HT1080 (cell line): ENCODE data around the gene ST3GAL3. TPM values are rescaled to one million over a fixed set of nuclear protein-coding genes. Genes with fewer than 3 reads are reported as not detected.

Experiments
- DNase-seq: peaks from one replicate; pipeline ENCODE4 v3.0.0-alpha.2; 2015; ENCODE audit warnings: low read depth
- total RNA-seq: library from RNA; depleted of rRNA; stranded (reverse); fragments of >200 nt; shearing (Covaris generic); gene quantifications from 2 replicates; pipeline ENCODE4 v1.2.3, GENCODE V29; 2014

Gene ST3GAL3
- total RNA-seq, 1 experiment from 2014 or later, result 11.6 TPM

DNA sequence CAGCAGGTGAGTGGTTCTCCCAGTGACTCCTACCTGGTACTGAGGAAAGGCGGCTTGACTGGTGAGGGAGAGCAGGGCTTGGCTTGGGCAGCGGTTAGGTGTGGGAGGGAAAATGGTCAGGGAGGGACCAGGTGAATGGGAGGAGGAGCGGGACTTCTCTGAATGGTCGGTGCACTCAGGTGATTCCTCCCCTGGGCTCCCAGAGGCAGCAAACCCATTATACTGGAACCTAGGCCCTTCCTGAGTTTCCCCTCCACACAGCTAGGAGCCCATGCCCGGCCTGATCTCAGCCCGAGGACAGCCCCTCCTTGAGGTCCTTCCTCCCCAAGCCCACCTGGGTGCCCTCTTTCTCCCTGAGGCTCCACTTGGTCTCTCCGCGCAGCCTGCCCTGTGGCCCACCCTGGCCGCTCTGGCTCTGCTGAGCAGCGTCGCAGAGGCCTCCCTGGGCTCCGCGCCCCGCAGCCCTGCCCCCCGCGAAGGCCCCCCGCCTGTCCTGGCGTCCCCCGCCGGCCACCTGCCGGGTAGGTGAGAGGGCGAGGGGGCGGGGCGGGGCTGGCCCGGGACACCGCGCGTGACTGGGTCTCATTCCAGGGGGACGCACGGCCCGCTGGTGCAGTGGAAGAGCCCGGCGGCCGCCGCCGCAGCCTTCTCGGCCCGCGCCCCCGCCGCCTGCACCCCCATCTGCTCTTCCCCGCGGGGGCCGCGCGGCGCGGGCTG, 228.5 kb downstream of the ST3GAL3 start:
- DNase-seq, result no peak

DNA sequence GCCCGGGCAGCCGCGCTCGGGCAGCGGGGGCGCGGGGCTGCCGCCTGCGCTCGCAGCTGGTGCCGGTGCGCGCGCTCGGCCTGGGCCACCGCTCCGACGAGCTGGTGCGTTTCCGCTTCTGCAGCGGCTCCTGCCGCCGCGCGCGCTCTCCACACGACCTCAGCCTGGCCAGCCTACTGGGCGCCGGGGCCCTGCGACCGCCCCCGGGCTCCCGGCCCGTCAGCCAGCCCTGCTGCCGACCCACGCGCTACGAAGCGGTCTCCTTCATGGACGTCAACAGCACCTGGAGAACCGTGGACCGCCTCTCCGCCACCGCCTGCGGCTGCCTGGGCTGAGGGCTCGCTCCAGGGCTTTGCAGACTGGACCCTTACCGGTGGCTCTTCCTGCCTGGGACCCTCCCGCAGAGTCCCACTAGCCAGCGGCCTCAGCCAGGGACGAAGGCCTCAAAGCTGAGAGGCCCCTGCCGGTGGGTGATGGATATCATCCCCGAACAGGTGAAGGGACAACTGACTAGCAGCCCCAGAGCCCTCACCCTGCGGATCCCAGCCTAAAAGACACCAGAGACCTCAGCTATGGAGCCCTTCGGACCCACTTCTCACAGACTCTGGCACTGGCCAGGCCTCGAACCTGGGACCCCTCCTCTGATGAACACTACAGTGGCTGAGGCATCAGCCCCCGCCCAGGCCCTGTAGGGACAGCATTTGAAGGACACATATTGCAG, 229.3 kb downstream of the ST3GAL3 start:
- no peak for DNase-seq

DNA sequence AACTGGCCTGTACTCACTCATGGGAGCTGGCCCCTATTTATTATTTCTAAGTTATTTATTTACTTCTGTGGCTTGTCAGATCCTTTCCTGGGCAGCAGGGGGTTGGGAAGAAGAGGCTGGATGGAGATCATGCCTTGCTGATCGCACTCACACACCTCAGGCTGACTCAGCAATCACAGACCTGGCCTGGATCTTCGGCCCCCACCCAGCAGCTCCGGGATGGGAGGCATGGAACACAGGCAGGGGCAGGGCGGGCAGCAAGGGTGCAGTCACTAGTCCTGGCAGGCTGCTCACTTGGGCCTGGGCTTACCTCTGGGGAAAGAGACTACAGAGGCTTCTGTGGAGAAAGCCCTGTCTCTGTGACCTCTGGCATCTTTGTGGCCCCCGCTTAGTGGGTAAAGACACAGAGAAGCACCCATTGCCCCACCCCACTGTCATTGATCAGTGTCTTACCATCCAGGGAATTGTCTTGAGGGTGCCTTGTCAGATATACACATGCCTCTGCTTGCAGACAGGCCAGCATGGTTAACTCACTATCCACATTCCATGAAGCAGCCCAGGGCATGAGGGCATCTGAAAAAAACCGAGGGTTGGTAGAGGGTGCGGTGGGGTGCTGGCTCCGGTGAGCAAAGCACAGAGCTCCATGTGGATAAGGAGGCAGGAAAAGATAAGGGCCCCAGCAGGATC, 230.0 kb downstream of the ST3GAL3 start:
- no peak for DNase-seq

DNA sequence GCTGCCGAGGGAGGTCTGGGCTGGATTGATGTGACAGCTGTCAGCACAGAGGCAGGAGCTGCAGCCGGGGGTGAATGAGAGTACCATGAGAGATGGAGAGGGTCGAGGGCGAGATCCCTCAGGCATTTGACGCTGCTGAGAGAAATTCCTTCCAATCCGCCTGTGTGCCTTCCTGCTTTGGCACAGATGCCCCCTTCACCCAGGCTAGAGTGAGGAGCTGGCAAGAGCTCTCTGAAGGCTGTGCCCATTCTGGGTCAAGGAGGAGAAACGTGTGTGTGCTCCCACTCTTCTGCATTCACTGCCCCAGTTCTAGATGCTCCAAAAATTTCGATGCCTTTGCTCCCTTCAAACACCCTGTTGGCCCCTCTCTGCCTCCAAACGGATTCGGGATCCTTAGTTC, 231.0 kb downstream of the ST3GAL3 start:
- DNase-seq, result no peak

DNA sequence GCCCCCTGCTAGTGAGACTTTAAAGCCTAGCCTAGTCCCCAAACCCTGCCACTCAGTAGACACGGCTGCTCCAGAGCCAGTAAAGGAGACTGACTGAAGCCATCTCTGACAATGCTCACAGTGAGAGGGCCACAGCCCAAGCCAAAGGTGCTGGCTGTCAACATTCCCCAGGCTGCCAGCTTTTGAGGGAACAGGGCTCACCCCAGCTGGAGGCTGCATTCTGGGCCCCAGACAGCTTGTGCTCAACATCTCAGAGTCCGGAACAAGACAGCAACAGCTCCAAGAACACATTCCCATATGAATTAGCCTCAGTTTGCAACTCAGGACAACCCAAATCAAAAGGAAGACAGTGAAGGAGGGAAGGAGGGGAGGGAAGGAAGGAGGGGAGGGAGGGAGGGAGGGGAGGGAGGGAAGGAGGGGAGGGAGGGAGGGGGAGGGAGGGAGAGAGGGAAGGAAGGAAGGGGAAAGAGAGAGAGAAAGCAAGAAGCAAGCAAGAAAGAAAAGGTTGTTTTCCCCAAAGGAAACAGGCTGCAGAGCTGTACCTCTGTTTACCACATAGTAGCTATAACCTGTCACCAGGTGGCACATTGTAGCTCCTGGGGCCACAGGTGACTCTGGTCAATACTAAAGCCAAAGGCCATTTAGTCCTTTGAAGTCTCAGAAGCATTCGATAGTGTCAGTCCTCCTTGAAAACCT, 231.7 kb downstream of the ST3GAL3 start:
- DNase-seq, result no peak

DNA sequence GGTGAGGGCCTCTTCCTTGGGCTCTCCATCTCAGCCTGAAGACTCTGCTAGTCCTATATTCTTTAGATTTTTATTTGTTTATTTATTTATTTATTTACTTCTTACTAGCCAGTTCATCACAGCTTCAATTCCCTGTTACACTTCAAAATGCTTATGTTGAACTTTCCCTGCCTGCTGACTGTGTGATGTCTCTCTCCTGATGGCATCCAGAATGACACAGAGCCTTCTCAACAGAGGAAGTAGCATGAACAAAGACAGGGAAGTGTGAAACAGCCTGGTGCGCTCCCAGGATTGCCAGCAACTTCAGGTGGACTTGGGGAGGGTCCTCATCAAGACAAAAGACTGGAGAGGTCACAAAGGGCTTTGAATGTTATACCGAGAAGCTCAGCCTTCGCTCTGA, 235.1 kb downstream of the ST3GAL3 start:
- no peak for DNase-seq

DNA sequence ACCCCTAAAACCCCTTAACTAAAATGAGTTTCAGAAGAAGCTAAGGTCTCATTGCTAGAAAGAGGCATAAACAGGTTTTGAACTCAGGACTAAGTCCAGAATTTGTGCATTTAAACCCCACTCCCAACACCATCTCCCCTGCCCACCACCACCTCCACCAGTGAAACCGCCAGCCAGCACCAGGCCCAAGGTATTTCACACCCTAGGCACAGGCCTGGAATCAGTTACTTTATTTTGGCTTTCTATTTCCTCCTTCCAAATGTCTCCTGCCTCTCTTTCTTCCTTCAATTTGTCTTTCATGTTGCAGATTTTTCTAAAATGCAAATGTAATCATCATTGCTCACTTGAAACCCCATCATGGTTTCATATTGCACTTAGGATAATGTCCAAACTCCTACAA, 237.5 kb downstream of the ST3GAL3 start:
- no peak for DNase-seq

DNA sequence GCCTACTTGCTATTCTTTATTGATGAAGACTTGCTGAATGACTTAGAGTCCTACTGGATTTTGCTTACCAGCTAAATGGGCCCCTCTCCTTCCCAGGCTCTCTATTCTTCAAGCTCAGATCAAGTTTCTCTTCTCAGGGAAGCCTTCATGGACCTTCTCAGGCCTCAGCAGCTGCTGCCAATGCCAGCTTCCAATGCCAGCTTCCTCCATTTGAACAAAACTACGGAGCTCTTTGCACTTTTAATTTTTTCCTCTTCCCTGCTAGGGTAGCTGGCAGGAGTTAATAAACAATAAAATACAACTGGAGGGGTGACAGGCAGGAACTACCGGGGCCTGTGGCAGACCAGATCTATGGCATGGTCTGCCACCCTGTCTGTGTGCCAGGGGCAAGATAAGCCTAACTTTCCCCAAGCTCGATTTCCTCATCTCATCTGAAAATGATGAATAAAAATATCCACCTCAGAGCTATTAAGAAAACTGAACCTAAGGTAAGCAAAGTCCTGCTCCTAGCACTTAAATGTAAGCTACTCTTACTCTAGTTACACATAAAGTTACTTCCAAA, 238.4 kb downstream of the ST3GAL3 start:
- no peak for DNase-seq

DNA sequence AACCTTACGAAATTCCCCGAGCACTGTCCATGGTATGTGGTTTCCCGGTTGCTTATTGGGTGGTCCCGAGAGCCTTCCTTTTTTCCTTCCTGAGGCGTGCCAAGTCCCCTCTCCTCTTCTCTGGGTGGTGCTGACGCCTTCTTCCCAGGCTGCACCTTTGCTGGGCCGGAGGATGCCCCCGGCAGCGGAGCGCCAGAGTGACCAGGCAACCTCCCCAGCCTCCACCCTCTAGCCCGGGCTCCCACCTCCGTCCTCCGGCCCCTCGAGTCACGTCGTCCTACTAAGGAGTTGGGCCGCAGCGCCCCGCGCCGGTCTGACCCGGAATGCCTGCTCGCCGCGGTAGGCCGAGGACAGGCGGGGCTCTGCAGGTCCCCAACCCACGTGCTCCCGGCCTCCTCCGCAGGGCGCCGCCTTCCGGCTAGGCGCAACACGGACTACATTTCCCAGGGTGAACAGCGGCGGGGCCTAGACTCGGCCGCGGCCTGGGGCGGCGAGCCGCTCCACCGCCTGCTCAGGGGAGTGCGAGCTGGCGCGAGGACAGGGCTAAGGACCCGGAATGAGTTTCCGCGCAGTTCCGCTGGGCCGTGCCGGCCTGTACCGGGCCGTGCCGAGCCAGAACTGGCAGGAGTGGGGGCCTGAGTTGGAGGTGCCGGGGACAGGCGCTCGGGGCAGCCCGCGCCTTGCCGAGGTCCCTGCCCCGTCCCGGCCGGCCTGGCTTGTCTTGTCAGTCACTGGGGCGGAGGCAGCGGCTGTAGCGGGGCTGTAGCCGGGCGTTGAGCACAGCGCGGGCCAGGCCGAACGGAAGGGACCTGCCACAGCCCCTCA, 239.1 kb downstream of the ST3GAL3 start, which contains the start of gene IPO13:
Gene IPO13, plus strand, starts transcription at position 715 of the 825 bp plus-strand sequence. CDS start 651 bp downstream, outside the sequence.
- peak; percentile 95 for DNase-seq

DNA sequence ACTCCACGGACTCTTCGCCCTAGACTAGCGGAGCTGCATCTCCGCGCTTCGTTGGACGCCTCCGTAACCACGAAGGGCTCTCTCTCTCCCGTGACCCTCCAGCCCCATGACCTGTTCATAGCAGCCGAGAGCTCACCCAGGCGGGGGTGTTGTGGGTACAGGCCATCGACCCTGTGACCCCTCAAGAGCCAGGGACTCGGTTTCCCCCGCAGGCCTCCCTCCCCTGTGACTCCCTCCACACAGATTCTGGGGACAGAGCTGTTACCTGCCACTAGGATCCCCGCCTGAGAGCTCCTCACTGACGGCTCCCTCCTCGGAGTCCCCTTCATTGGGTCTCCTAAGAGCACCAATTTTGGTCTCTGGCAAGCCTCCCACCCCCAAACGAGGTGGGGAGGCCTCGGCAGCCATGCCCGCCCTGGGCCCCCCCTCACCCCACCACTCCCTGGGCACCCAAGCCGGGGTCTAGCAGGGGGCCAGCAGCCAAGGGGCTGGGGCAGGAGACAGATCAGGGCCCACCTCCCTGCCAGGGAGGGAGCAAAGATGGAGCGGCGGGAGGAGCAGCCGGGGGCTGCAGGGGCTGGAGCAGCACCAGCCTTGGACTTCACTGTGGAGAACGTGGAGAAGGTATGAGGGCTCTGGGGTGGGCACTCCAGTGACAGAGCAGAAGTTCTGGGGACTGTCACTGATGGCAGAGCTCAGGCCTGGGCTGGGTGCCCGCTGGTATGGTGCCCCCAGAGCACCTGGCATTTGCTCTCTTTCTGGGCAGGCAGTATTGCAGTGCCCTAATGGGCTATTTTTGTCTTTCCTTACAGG, 239.9 kb downstream of the ST3GAL3 start:
- no peak for DNase-seq

DNA sequence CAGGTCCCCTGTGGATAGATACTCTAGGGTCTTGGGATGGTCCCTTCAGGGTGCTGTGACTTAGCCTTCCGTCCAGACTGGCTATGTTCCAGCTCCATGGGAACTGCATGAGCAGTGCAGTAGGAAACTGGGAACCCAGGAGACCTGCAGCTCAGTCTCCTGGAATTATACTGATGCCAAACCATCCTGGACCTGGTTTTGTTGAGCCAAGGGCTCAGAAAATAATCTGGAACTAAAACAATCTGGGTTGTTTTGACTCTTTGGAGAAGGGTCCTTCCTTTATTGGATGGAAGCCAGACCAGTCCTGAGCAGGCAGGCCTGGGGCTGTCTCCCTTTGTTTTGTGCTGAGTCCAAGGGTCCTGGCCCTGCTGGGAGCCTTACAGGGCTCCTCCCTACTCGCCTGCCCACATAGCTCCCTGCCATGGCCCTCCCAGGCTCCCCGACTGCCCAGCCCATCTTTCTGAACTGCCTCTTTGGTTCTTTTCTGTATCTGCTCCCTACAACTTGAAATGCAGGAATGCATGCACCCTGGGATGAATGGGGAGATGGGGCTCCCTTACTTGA, 240.6 kb downstream of the ST3GAL3 start:
- DNase-seq, result no peak

DNA sequence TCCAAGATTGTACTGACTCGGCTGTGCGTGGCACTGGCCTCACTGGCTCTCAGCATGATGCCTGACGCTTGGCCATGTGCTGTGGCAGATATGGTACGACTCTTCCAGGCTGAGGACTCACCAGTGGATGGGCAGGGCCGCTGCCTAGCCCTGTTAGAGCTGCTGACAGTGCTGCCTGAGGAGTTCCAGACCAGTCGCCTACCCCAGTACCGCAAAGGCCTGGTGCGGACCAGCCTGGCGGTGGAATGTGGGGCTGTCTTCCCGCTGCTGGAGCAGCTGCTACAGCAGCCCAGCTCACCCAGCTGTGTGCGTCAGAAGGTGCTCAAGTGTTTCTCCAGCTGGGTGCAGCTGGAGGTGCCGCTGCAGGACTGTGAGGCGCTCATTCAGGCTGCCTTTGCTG, 242.3 kb downstream of the ST3GAL3 start:
- DNase-seq, result no peak

DNA sequence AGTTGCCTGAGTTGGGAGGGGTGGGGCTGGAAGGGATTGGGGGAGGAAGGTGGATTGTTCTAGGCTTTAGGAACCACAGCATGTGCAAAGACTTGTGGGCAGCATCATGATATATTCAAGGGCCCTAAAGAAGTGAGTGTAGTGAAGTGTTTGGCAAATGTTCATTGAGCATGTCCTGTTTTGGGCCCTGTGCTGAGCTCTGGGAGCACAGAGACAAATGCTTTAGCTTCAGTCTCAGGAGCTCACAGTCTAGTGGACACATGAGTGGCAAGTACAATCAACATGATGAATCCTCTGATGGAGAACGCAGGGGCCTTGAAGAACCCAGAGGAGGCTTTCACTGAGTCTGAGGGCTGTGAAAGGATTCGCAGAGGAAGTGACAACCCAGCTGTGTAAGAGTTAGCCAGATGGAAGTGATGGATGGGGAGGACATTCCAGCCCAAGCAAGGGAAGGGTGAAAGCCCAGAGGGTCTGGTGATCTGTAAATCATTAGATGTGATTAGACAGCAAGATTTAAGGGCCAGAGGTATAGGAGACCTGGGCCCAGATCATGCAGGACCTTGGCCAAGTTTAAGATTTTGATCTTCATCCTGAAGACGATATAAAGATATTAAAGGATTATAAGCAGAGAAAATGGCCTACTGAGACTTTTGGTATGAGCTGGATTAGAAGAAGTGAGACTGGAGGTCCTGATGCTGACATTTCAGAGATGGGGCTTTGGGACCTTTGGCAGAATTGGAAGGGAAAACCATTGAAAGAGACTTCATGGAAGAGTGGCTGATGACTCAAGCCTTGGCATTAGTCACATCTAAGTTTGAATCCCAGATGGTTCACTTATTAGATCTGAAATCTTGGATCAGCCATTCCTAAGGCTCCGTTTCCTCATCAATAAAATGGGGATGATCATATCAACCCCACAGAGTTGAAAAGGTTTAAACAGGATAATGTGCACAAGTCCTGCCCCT, 244.0 kb downstream of the ST3GAL3 start:
- DNase-seq, result no peak

DNA sequence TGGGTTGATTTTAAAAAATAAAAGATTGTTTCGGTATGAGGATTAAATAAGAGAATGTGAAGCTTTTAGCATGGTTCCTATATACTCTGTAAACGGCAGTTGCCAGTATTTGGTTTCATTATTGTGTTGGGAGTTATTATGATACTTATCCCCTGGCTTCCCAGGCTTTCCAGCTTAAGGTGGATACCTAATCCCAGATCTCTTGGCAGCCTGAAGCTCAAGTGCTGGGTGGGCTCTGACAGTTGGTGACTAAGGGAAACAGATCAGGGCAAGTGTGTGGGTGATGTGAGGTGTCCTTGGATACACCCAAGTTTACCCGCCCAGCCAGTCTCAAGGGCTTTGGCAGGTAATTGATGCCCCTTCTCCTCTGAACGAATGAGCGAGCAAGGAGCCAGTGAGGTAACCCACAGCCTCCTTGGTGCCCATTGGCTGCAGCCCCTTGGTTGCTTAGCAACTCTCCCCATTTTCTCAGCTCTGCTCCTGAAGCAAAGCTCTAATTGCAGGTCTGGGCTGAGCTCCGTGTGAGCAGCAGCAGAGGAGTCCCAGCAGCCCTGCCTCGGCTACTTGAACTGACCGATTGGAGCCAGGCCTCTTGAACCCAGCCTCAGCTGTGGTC, 245.5 kb downstream of the ST3GAL3 start:
- no peak for DNase-seq

DNA sequence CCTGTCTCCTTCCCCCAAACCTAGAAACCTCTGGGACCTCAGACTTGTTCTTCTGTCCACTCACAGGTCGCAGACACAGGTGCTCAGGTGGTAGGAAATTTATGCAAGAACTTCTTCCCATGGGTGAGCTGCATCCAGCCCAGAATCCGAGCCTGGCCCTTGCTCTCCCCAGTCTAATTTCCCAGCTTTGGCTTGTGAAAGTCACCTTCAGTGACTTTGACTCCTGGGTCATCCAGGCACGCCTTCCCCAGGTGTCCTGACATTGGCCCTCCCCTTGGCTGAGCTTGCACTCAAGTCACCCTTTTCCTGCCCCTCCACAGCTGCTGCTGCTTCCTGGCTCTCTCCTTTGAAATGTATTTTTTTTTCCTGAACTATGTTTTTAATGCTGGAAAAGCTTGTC, 246.0 kb downstream of the ST3GAL3 start:
- DNase-seq, result no peak

DNA sequence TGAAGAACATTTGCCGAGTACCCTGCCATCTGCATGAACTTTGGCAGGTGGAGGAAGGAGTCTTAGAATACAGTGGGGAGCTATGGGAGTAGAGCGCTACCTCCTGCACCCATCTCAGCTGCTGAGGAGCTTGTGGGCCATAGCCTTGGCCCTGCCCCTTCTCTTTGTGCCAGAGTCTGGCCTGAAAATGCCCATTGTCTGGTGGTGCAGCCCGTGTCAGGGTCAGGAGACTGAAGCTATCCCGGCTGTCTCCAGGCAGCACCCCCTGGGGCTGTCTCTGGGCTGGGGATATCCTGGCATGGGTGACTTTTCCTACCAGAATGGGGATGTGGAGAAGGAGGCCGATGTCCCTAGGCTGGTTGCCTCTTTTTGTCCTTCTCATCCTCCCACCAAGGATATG, 246.7 kb downstream of the ST3GAL3 start:
- DNase-seq, result no peak

DNA sequence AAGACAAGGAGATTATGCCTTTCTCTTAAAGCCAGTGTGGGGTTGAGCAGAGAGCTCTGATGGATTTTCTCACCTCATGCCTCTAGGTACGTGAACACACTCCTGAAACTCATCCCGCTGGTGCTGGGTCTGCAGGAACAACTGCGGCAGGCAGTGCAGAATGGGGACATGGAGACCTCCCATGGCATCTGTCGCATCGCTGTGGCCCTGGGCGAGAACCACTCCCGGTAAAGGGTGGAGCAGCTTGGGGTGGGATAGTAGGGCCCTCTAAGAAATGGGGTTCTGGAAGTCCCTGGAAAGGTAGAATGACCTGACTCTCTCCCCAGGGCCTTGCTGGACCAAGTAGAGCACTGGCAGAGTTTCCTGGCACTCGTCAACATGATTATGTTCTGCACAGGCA, 248.9 kb downstream of the ST3GAL3 start:
- DNase-seq, result no peak
